Measurements from ENCODE around the gene SUPT4H1.

The SUPT4H1 gene

GRCh38 chr17:58316260-58316960, 35.6 kb downstream of the SUPT4H1 start:
- DNase-seq = no peak

GRCh38 chr17:58315750-58316149, 36.3 kb downstream of the SUPT4H1 start:
- no peak for DNase-seq

GRCh38 chr17:58315281-58315711, 36.7 kb downstream of the SUPT4H1 start:
- DNase-seq = no peak

GRCh38 chr17:58314706-58315015, 37.3 kb downstream of the SUPT4H1 start:
- DNase-seq = no peak

- DNase-seq = no peak
Observed at GRCh38 chr17:58313815-58314705, 37.9 kb downstream of the SUPT4H1 start.

- DNase-seq = no peak
Observed at GRCh38 chr17:58312829-58313228, 39.2 kb downstream of the SUPT4H1 start.

- DNase-seq = no peak
Observed at GRCh38 chr17:58312021-58312630, 39.9 kb downstream of the SUPT4H1 start.

- no peak for DNase-seq
Observed at GRCh38 chr17:58311429-58311894, 40.5 kb downstream of the SUPT4H1 start.

GRCh38 chr17:58310511-58311428, 41.2 kb downstream of the SUPT4H1 start:
- DNase-seq = no peak

- DNase-seq = no peak
Observed at GRCh38 chr17:58309918-58310259, 42.1 kb downstream of the SUPT4H1 start.

GRCh38 chr17:58308985-58309917, 42.8 kb downstream of the SUPT4H1 start:
- DNase-seq = no peak

- DNase-seq = no peak
Observed at GRCh38 chr17:58308173-58308984, 43.6 kb downstream of the SUPT4H1 start.

GRCh38 chr17:58307468-58308172, 44.4 kb downstream of the SUPT4H1 start:
- DNase-seq = no peak

- DNase-seq = no peak
Observed at GRCh38 chr17:58306131-58306951, 45.7 kb downstream of the SUPT4H1 start.

GRCh38 chr17:58305626-58306025, 46.4 kb downstream of the SUPT4H1 start:
- DNase-seq = no peak

- no peak for DNase-seq
Observed at GRCh38 chr17:58304750-58305486, 47.1 kb downstream of the SUPT4H1 start.

GRCh38 chr17:58303971-58304749, 47.8 kb downstream of the SUPT4H1 start:
- no peak for DNase-seq
